Chondrocyte (in vitro differentiated cells): ENCODE measurements around the gene CAPG. TPM values are rescaled to one million over a fixed set of nuclear protein-coding genes. Genes with fewer than 3 reads are reported as not detected.

Source experiments
- DNase-seq: peaks from one replicate; pipeline ENCODE4 v3.0.0; 2021; ENCODE audit warnings: mixed read lengths, low spot score
- H3K27ac Mint-ChIP-seq: one replicate; pipeline ENCODE4 v1.8.0; 2021; ENCODE audit warnings: mild to moderate bottlenecking, moderate library complexity, mixed read lengths; ENCODE audit not compliant: unreplicated experiment
- H3K27me3 Mint-ChIP-seq: 2 replicates; pipeline ENCODE4 v1.8.0; 2021; ENCODE audit warnings: low read depth, mixed read lengths
- H3K36me3 Mint-ChIP-seq: 2 replicates; pipeline ENCODE4 v1.8.0; 2021; ENCODE audit warnings: low read depth, mixed read lengths
- H3K4me1 Mint-ChIP-seq: 2 replicates; pipeline ENCODE4 v1.8.0; 2021; ENCODE audit warnings: low read depth, mild to moderate bottlenecking, mixed read lengths
- H3K4me3 Mint-ChIP-seq: one replicate; pipeline ENCODE4 v1.8.0; 2021; ENCODE audit warnings: mild to moderate bottlenecking, moderate library complexity, mixed read lengths; ENCODE audit not compliant: unreplicated experiment
- H3K9me3 Mint-ChIP-seq: 2 replicates; pipeline ENCODE4 v1.8.0; 2021; ENCODE audit warnings: low read depth, mixed read lengths
- total RNA-seq: library from RNA; stranded (reverse); gene quantifications from 3 replicates; pipeline ENCODE4 v1.2.1, GENCODE V29; 2021
- TF ChIP-seq, protein P1 (sequence below): fragments of 200-600 bp; sonication (generic); IDR thresholded peaks from 2 replicates; pipeline ENCODE4 v1.5.0; 2021; ENCODE audit warnings: antibody characterized with exemption, mild to moderate bottlenecking, moderate library complexity

The CAPG gene
- total RNA-seq, 1 donor from 2014 or later: 76.5 TPM

DNA sequence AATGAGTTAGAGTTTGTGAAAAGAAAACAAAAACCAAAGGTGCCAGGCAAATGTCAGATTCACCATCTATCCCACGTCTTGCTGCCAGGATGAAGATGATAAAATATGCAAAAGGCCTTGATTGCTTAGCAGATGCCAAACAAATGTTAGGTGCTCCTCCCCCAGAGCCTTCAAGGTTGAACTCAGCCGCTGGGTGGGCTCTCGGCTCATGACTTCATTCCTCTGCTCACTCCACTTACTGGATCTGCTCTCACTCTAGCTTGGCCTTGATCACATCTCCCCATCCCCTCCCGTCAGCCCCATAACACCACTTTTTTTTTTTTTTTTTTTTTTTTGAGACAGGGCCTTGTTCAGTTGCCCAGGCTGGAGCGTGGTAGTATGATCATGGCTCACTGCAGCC, 46.9 kb upstream of the CAPG start:
- Mint-ChIP-seq H3K4me3 (no peak overlapping the region), H3K9me3 (no peaks in the 10 kb centered on the region), H3K4me1 (peaks cover 5% of the 10 kb centered on the region), H3K36me3 (no peaks in the 10 kb centered on the region), H3K27me3 (peaks cover 2% of the 10 kb centered on the region), H3K27ac (no peak overlapping the region)
- no peak for DNase-seq
- TF ChIP-seq, protein P1, sequence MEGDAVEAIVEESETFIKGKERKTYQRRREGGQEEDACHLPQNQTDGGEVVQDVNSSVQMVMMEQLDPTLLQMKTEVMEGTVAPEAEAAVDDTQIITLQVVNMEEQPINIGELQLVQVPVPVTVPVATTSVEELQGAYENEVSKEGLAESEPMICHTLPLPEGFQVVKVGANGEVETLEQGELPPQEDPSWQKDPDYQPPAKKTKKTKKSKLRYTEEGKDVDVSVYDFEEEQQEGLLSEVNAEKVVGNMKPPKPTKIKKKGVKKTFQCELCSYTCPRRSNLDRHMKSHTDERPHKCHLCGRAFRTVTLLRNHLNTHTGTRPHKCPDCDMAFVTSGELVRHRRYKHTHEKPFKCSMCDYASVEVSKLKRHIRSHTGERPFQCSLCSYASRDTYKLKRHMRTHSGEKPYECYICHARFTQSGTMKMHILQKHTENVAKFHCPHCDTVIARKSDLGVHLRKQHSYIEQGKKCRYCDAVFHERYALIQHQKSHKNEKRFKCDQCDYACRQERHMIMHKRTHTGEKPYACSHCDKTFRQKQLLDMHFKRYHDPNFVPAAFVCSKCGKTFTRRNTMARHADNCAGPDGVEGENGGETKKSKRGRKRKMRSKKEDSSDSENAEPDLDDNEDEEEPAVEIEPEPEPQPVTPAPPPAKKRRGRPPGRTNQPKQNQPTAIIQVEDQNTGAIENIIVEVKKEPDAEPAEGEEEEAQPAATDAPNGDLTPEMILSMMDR: no peak

DNA sequence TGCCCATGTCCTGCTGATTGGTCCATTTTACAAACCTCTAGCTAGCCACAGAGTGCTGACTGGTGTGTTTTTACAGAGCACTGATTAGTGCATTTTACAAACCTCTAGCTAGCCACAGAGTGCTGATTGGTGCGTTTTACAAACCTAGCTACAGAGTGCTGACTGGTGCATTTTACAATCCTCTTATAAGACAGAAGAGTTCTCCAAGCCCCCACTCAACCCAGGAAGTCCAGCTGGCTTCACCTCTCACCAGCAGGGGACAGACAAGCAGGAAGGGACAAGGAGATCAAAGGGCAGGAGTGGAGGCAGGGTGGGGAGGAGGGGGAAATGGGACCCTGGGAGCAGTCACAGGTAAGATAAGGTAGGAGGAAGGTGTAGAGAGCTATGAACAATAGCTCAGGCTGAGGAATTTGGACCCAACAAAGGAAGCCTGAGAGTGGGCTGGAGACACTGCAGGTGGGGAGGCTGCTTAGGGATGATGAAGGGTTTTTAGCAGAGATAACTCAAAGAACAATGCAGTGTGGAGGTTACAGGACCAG, 45.5 kb upstream of the CAPG start:
- H3K27me3 Mint-ChIP-seq: peaks cover 2% of the 10 kb centered on the region
- no peaks in the 10 kb centered on the region for H3K9me3 Mint-ChIP-seq
- peaks cover 5% of the 10 kb centered on the region for H3K4me1 Mint-ChIP-seq
- DNase-seq: no peak
- H3K27ac Mint-ChIP-seq: no peak overlapping the region
- TF ChIP-seq, protein P1: no peak
- no peaks in the 10 kb centered on the region for H3K36me3 Mint-ChIP-seq
- no peak overlapping the region for H3K4me3 Mint-ChIP-seq

DNA sequence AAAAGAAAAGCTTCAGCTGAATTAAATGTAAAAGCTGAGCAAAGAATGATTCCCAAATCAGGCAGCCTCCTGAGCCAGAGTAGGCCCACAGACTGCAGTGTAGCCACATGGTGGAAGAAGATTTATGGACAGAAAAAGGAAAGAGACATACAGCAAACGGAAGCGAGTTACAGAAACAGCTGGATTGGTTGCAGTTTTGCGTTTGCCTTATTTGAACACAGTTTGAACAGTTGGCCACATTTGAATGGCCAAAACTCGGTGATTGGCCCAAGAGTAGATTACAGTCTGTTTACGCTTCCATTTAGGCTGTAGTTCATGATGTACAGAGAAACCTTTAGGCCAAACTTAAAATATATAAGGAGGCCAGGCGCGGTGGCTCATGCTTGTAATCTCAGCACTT, 43.4 kb upstream of the CAPG start:
- no peak for DNase-seq
- TF ChIP-seq, protein P1: no peak
- Mint-ChIP-seq H3K4me1 (peaks cover 18% of the 10 kb centered on the region), H3K9me3 (no peaks in the 10 kb centered on the region), H3K27me3 (peaks cover 2% of the 10 kb centered on the region), H3K27ac (no peak overlapping the region), H3K36me3 (no peaks in the 10 kb centered on the region), H3K4me3 (no peak overlapping the region)

DNA sequence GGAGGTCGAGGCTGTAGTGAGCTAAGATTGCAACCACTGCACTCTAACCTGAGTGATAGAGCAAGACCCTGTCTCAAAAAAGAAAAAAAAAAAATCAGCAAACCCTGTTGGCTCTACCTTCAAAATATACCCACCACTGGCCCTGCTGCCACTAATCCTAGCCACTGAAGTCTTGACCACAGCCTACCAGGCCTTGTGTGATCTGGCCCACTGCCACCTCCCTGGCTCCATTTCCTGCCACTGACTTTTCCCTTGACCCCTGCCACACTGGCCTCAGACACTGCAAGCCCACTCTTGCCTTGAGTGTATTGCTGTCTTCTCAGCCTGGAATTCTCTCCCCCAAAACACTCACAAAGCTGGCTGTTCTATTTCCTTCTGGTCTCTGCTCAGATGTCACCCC, 42.1 kb upstream of the CAPG start:
- no peaks in the 10 kb centered on the region for H3K36me3 Mint-ChIP-seq
- peaks cover 2% of the 10 kb centered on the region for H3K27me3 Mint-ChIP-seq
- peaks cover 20% of the 10 kb centered on the region for H3K4me1 Mint-ChIP-seq
- H3K9me3 Mint-ChIP-seq: no peaks in the 10 kb centered on the region
- TF ChIP-seq, protein P1: no peak
- H3K4me3 Mint-ChIP-seq: no peak overlapping the region
- no peak overlapping the region for H3K27ac Mint-ChIP-seq
- no peak for DNase-seq

DNA sequence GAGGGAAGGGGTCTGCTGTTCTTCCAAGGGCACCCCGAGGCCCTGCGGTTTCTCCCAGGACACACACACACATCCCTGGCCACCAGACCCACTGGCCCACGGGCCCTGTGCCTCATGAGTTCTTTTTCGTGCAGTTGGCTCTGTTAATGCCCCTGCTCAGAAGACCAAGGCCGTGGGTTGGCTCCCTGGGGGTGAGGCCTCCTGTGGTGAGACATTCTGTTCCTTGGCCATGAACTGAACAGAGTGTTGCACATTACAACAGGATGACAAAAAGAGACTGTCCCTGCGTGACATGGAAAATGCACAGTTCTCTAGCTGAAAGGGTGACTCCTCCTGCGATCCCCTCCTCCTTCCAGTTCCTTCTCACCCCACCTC, 39.0 kb upstream of the CAPG start:
- DNase-seq: no peak
- Mint-ChIP-seq H3K4me3 (no peak overlapping the region), H3K27ac (peak overlapping the region; percentile 32), H3K27me3 (no peaks in the 10 kb centered on the region), H3K9me3 (no peaks in the 10 kb centered on the region), H3K4me1 (peaks cover 46% of the 10 kb centered on the region), H3K36me3 (no peaks in the 10 kb centered on the region)
- TF ChIP-seq, protein P1: no peak
